HepG2 (cell line): ENCODE measurements around the gene TAF1C. TPM values are rescaled to one million over a fixed set of nuclear protein-coding genes. Genes with fewer than 3 reads are reported as not detected.

Experiments used
- ATAC-seq: fragments of 200-7000 bp; cut with Tn5 transposase; 3 replicates; pipeline ENCODE4 v1.9.1; 2020; ENCODE audit warnings: mild to moderate bottlenecking, moderate library complexity
- BruUV-seq: library from RNA; stranded (reverse); fragments of 400-500 nt; replicated peaks from 2 replicates; lab custom pipeline; 2021; lab: Mats Ljungman, UMichigan
- CTCF ChIA-PET: fragments of 300-600 bp; formaldehyde crosslinking; extraction: SDS; loops from one replicate; lab custom pipeline; 2021; ENCODE audit warnings: low total read pairs, inconsistent platforms, low intra/inter-chr PET ratio; lab: Yijun Ruan, JAX
- POLR2A ChIA-PET: fragments of 350-600 bp; sonication (Branson Sonifier 250); formaldehyde crosslinking; loops from one replicate; lab custom pipeline; 2020; ENCODE audit warnings: antibody characterized with exemption, inconsistent platforms; lab: Yijun Ruan, JAX
- DNase-seq: peaks from one replicate; pipeline ENCODE4 v3.0.0-alpha.2; 2015; ENCODE audit warnings: low spot score
- FAIRE-seq: peaks from 3 replicates; lab custom pipeline; 2011; peaks lifted over from hg19 to GRCh38; lab: Jason Lieb, UNC
- H2AFZ ChIP-seq: one replicate; pipeline ENCODE4 v1.6.1; 2011; ENCODE audit warnings: low read length, inconsistent platforms
- H3K27ac ChIP-seq: fragments of 300-600 bp; 3 replicates; pipeline ENCODE4 v1.8.0; 2011; ENCODE audit warnings: mixed run types, mild to moderate bottlenecking, mixed read lengths, low read length, inconsistent platforms; ENCODE audit not compliant: insufficient read depth; ENCODE audit errors: extremely low read length
- H3K27me3 ChIP-seq, 2 experiments: fragments of 200-600 bp in 1 of 2; 2 replicates in 1 of 2; 3 replicates in 1 of 2; pipeline versions ENCODE4 v1.6.0 to v1.8.0; 2011; ENCODE audit warnings: low read length in 2 of 2, mild to moderate bottlenecking in 2 of 2, moderate library complexity in 2 of 2, inconsistent platforms in 1 of 2; ENCODE audit not compliant: insufficient read depth in 2 of 2, control insufficient read depth in 1 of 2
- H3K36me3 ChIP-seq, 2 experiments: fragments of 200-600 bp in 1 of 2; replicated peaks in 1 of 2; 2 replicates in 1 of 2; 3 replicates in 1 of 2; pipeline versions ENCODE4 v1.5.1 to v1.8.0; 2011; ENCODE audit warnings: low read length in 2 of 2, inconsistent platforms in 1 of 2; ENCODE audit not compliant: insufficient read depth in 2 of 2, control insufficient read depth in 1 of 2
- H3K4me1 ChIP-seq: 2 replicates; pipeline ENCODE4 v1.5.1; 2012; ENCODE audit warnings: low read length, inconsistent platforms; ENCODE audit not compliant: insufficient read depth
- H3K4me2 ChIP-seq: 2 replicates; pipeline ENCODE4 v1.6.0; 2011; ENCODE audit warnings: low read depth, low read length, inconsistent platforms
- H3K4me3 ChIP-seq, 3 experiments: fragments of 200-600 bp in 1 of 3; sonication (generic), shearing (Covaris generic) in 1 of 3; replicated peaks in 1 of 3; 2 replicates each; pipeline ENCODE4 v1.5.1; 2011 to 2016; ENCODE audit warnings: low read length in 3 of 3, inconsistent platforms in 2 of 3, low read depth in 2 of 3, mild to moderate bottlenecking in 2 of 3, control low read depth in 1 of 3, mixed read lengths in 1 of 3; ENCODE audit not compliant: insufficient read depth in 1 of 3
- H3K79me2 ChIP-seq: one replicate; pipeline ENCODE4 v1.6.1; 2011; ENCODE audit warnings: low read length, inconsistent platforms; ENCODE audit not compliant: insufficient read depth
- H3K9ac ChIP-seq: 2 replicates; pipeline ENCODE4 v1.6.0; 2011; ENCODE audit warnings: mild to moderate bottlenecking, low read depth, low read length, inconsistent platforms; ENCODE audit not compliant: insufficient read depth
- H3K9me3 ChIP-seq: 2 replicates; pipeline ENCODE4 v1.5.1; 2012; ENCODE audit warnings: mild to moderate bottlenecking, low read length
- H4K20me1 ChIP-seq: 2 replicates; pipeline ENCODE4 v1.6.0; 2011; ENCODE audit warnings: inconsistent platforms, mild to moderate bottlenecking, low read length, moderate library complexity; ENCODE audit not compliant: insufficient read depth
- ATAD3A ChIP-seq: sonication (generic); formaldehyde crosslinking; IDR thresholded peaks from 2 replicates; pipeline ENCODE4 v1.4.0; 2020; ENCODE audit warnings: missing genetic modification reagents
- ATRX ChIP-seq: sonication (generic); formaldehyde crosslinking; IDR thresholded peaks from 2 replicates; pipeline ENCODE4 v1.4.0; 2020; ENCODE audit warnings: missing genetic modification reagents, borderline replicate concordance
- DNMT1 ChIP-seq: sonication (generic); formaldehyde crosslinking; IDR thresholded peaks from 2 replicates; pipeline ENCODE4 v1.5.1; 2020; ENCODE audit warnings: mild to moderate bottlenecking, missing genetic modification reagents
- E2F5 ChIP-seq: sonication (generic); formaldehyde crosslinking; conservative IDR thresholded peaks from 2 replicates; pipeline ENCODE4 v1.4.0; 2020; ENCODE audit warnings: missing genetic modification reagents
- MTF1 ChIP-seq: sonication (generic); formaldehyde crosslinking; IDR thresholded peaks from 2 replicates; pipeline ENCODE4 v1.5.0; 2020; ENCODE audit warnings: missing genetic modification reagents
- NFE2 ChIP-seq: sonication (generic); formaldehyde crosslinking; IDR thresholded peaks from 2 replicates; pipeline ENCODE4 v1.4.0; 2020; ENCODE audit warnings: missing genetic modification reagents
- RFX3 ChIP-seq: IDR thresholded peaks from 2 replicates; pipeline ENCODE4 v1.6.1; 2016; ENCODE audit warnings: missing biosample characterization, missing genetic modification reagents
- SAFB2 ChIP-seq: sonication (generic); formaldehyde crosslinking; IDR thresholded peaks from 2 replicates; pipeline ENCODE4 v1.5.1; 2020; ENCODE audit warnings: missing genetic modification reagents, low read depth, mild to moderate bottlenecking, borderline replicate concordance
- SNAI1 ChIP-seq: sonication (generic); formaldehyde crosslinking; IDR thresholded peaks from 2 replicates; pipeline ENCODE4 v1.5.0; 2020; ENCODE audit warnings: mild to moderate bottlenecking, missing genetic modification reagents, borderline replicate concordance
- ZNF136 ChIP-seq: sonication (generic); formaldehyde crosslinking; IDR thresholded peaks from 2 replicates; pipeline ENCODE4 v1.8.1; 2022; ENCODE audit warnings: low read depth, mild to moderate bottlenecking, moderate library complexity, missing genetic modification reagents
- ZNF251 ChIP-seq: sonication (generic); formaldehyde crosslinking; IDR thresholded peaks from 2 replicates; pipeline ENCODE4 v1.9.0; 2021; ENCODE audit warnings: mild to moderate bottlenecking, missing genetic modification reagents
- ZNF543 ChIP-seq: sonication (generic); formaldehyde crosslinking; IDR thresholded peaks from 2 replicates; pipeline ENCODE4 v1.4.0; 2020; ENCODE audit warnings: mild to moderate bottlenecking, missing genetic modification reagents
- ZNF614 ChIP-seq: IDR thresholded peaks from 2 replicates; pipeline ENCODE4 v1.6.1; 2018; ENCODE audit warnings: missing biosample characterization, missing genetic modification reagents, inconsistent platforms, borderline replicate concordance
- ZNF713 ChIP-seq: sonication (generic); formaldehyde crosslinking; IDR thresholded peaks from 2 replicates; pipeline ENCODE4 v1.4.0; 2020; ENCODE audit warnings: mild to moderate bottlenecking, missing genetic modification reagents
- ZNF749 ChIP-seq: sonication (generic); formaldehyde crosslinking; IDR thresholded peaks from 2 replicates; pipeline ENCODE4 v1.8.0; 2022; ENCODE audit warnings: mild to moderate bottlenecking, missing genetic modification reagents, moderate library complexity, borderline replicate concordance
- ZNF761 ChIP-seq: sonication (generic); formaldehyde crosslinking; conservative IDR thresholded peaks from 2 replicates; pipeline ENCODE4 v1.4.0; 2020; ENCODE audit warnings: mild to moderate bottlenecking, missing genetic modification reagents
- WGBS: methylation state at CpG from one replicate; pipeline ENCODE4 v1.1.6; 2017; ENCODE audit warnings: low lambda C conversion rate; 5-methylcytosine and 5-hydroxymethylcytosine counted together
- in situ Hi-C: cut with HindIII; loops from 2 replicates; pipeline ENCODE4 v1.10.0; 2017; ENCODE audit warnings: low pct_unique_long_range_greater_than_20kb; ENCODE audit not compliant: extremely low pct_ligation_motif_present
- intact Hi-C: fragments of 100-400 bp; cut with micrococcal nuclease; formaldehyde crosslinking; loops from one replicate; pipeline ENCODE4 v1.10.0; 2022; ENCODE audit not compliant: unreplicated experiment
- polyA plus RNA-seq, 8 experiments: library from polyadenylated mRNA; depleted of rRNA in 3 of 8; stranded (reverse) in 7 of 8; unstranded in 1 of 8; fragments of >200 nt; fragmentation: Illumina TruSeq in 4 of 8; extraction: Trizol in 4 of 8; gene quantifications; 2 replicates each; pipeline versions ENCODE4 v1.2.1 to v1.2.3, GENCODE V29; 2011 to 2016; ENCODE audit warnings: low read depth in 4 of 8, missing spikeins in 1 of 8, mixed read lengths in 1 of 8; ENCODE audit not compliant: insufficient read depth in 1 of 8
- total RNA-seq, 5 experiments: library from RNA; depleted of rRNA; stranded (reverse); fragments of >200 nt; fragmentation: Illumina TruSeq; extraction: Trizol; gene quantifications; 2 replicates each; pipeline ENCODE4 v1.2.3, GENCODE V29; 2016; ENCODE audit warnings: low read depth in 1 of 5

Gene TAF1C
- total and polyA plus RNA-seq, 2 of the 13 experiments (the other 11 are each of a cell fraction or from before 2014, with no cell fraction given) = 15.6 to 20.8 TPM

- no peak for FAIRE-seq
- Histone ChIP-seq H3K27me3 (peaks cover 15 to 32% of the 10 kb centered on the region in 2 experiments; a peak in 4 of 5 replicates), H2AFZ (no peak overlapping the region), H3K9me3 (no peaks in the 10 kb centered on the region), H3K27ac (no peak overlapping the region), H4K20me1 (no peaks in the 10 kb centered on the region), H3K4me3 (no peak overlapping the region), H3K9ac (no peak overlapping the region), H3K4me1 (no peaks in the 10 kb centered on the region), H3K79me2 (no peaks in the 10 kb centered on the region), H3K36me3 (no peaks in the 10 kb centered on the region), H3K4me2 (no peak overlapping the region)
- no peak for DNase-seq
- CTCF ChIA-PET = no interaction called here
- ATAC-seq = no peak; the same call in 2 of the 3 replicates
- 16% methylated on average over 6 of the region's 6 CpGs for WGBS
- in situ Hi-C loops = no loop called here
- POLR2A ChIA-PET = no interaction called here
- intact Hi-C loops = no loop called here
- BruUV-seq = no TSS peak
- TF ChIP-seq ZNF749 (no peak), SNAI1 (CRISPR knock-in tag) (no peak), ZNF761 (CRISPR knock-in tag) (no peak), ZNF713 (CRISPR knock-in tag) (no peak), MTF1 (no peak), ATRX (CRISPR knock-in tag) (no peak), ZNF614 (CRISPR knock-in tag) (no peak), DNMT1 (CRISPR knock-in tag) (no peak), RFX3 (CRISPR knock-in tag) (no peak), NFE2 (CRISPR knock-in tag) (no peak), ZNF136 (CRISPR knock-in tag) (no peak), E2F5 (CRISPR knock-in tag) (no peak), ZNF251 (CRISPR knock-in tag) (no peak), ZNF543 (CRISPR knock-in tag) (no peak), SAFB2 (no peak), ATAD3A (no peak)
Measured at GRCh38 chr16:84207251-84207650, 20.4 kb upstream of the TAF1C start.
